Muscle of leg (tissue), 11 donors: Measurements from ENCODE around the gene RABGGTA. TPM values are rescaled to one million over a fixed set of nuclear protein-coding genes. Genes with fewer than 3 reads are reported as not detected.

Source experiments
- DNase-seq: peaks from one replicate; pipeline ENCODE4 v3.0.0; 2013
- H3K27ac ChIP-seq: one replicate; pipeline ENCODE4 v1.5.1; 2013; ENCODE audit warnings: mild to moderate bottlenecking, low read length, control low read depth
- H3K27me3 ChIP-seq: one replicate; pipeline ENCODE4 v1.6.1; 2013; ENCODE audit warnings: low read length; ENCODE audit not compliant: control insufficient read depth, insufficient read depth
- H3K36me3 ChIP-seq: one replicate; pipeline ENCODE4 v1.6.1; 2013; ENCODE audit warnings: low read length; ENCODE audit not compliant: control insufficient read depth, insufficient read depth
- H3K4me1 ChIP-seq: one replicate; pipeline ENCODE4 v1.6.1; 2013; ENCODE audit warnings: low read length; ENCODE audit not compliant: control insufficient read depth, insufficient read depth
- H3K4me3 ChIP-seq: one replicate; pipeline ENCODE4 v1.5.1; 2013; ENCODE audit warnings: low read length, control low read depth
- H3K9me3 ChIP-seq: replicated peaks from 2 replicates; pipeline ENCODE4 v1.6.1; 2013; ENCODE audit warnings: low read depth, low read length; ENCODE audit not compliant: control insufficient read depth
- WGBS: methylation state at CpG from one replicate; pipeline ENCODE4 v1.1.5; 2013; ENCODE audit warnings: missing lambda C conversion rate; ENCODE audit not compliant: insufficient coverage; 5-methylcytosine and 5-hydroxymethylcytosine counted together
- polyA plus RNA-seq, 8 donors: library from polyadenylated mRNA; unstranded; fragments of 120-200 nt; gene quantifications; one replicate each; pipeline versions ENCODE4 v1.2.1 to v1.2.3, GENCODE V29; 2013; ENCODE audit warnings: inconsistent platforms in 1 of 8, low replicate concordance in 1 of 8; ENCODE audit not compliant: insufficient read length in 8 of 8, insufficient read depth in 1 of 8
- total RNA-seq: library from RNA; stranded (reverse); fragments of 120-200 nt; gene quantifications from one replicate; pipeline ENCODE4 v1.2.4, GENCODE V29; 2013

Gene RABGGTA
- total and polyA plus RNA-seq, 9 donors: 8.5 to 21.5 (median 12.8) TPM

GRCh38 chr14:24290746-24291145, 19.3 kb upstream of the RABGGTA start:
- Histone ChIP-seq H3K36me3 (peaks cover 39% of the 10 kb centered on the region), H3K4me1 (no peaks in the 10 kb centered on the region), H3K4me3 (no peak overlapping the region), H3K27me3 (no peaks in the 10 kb centered on the region), H3K9me3 (no peaks in the 10 kb centered on the region), H3K27ac (no peak overlapping the region)
- no peak for DNase-seq
- 67% methylated on average over 4 of the region's 9 CpGs for WGBS

GRCh38 chr14:24289649-24290280, 18.4 kb upstream of the RABGGTA start:
- peaks cover 34% of the 10 kb centered on the region for H3K36me3 ChIP-seq
- H3K27me3 ChIP-seq: no peaks in the 10 kb centered on the region
- no peak overlapping the region for H3K4me3 ChIP-seq
- no peak for DNase-seq
- 100% methylated on average over 2 of the region's 6 CpGs for WGBS
- H3K27ac ChIP-seq: no peak overlapping the region
- H3K9me3 ChIP-seq: no peaks in the 10 kb centered on the region
- H3K4me1 ChIP-seq: no peaks in the 10 kb centered on the region

GRCh38 chr14:24286996-24287395, 15.6 kb upstream of the RABGGTA start:
- no peak overlapping the region for H3K4me3 ChIP-seq
- no peak for DNase-seq
- peaks cover 26% of the 10 kb centered on the region for H3K36me3 ChIP-seq
- H3K9me3 ChIP-seq: no peaks in the 10 kb centered on the region
- peaks cover 11% of the 10 kb centered on the region for H3K4me1 ChIP-seq
- WGBS: 92% methylated on average over 2 of the region's 5 CpGs
- H3K27ac ChIP-seq: no peak overlapping the region
- no peaks in the 10 kb centered on the region for H3K27me3 ChIP-seq

GRCh38 chr14:24285351-24285750, 14.0 kb upstream of the RABGGTA start:
- Histone ChIP-seq H3K4me1 (peaks cover 11% of the 10 kb centered on the region), H3K36me3 (peaks cover 11% of the 10 kb centered on the region), H3K27ac (no peak overlapping the region), H3K9me3 (no peaks in the 10 kb centered on the region), H3K4me3 (no peak overlapping the region), H3K27me3 (no peaks in the 10 kb centered on the region)
- DNase-seq: no peak
- 75% methylated on average over 1 of the region's 4 CpGs for WGBS

GRCh38 chr14:24284501-24285035, 13.2 kb upstream of the RABGGTA start:
- 87% methylated on average over 5 of the region's 11 CpGs for WGBS
- peaks cover 3% of the 10 kb centered on the region for H3K36me3 ChIP-seq
- peaks cover 11% of the 10 kb centered on the region for H3K4me1 ChIP-seq

GRCh38 chr14:24283796-24284460, 12.5 kb upstream of the RABGGTA start:
- no peaks in the 10 kb centered on the region for H3K36me3 ChIP-seq
- H3K4me3 ChIP-seq: no peak overlapping the region
- no peaks in the 10 kb centered on the region for H3K9me3 ChIP-seq
- no peak for DNase-seq
- no peaks in the 10 kb centered on the region for H3K27me3 ChIP-seq
- H3K4me1 ChIP-seq: peaks cover 14% of the 10 kb centered on the region
- no peak overlapping the region for H3K27ac ChIP-seq
- 75% methylated on average over 4 of the region's 5 CpGs for WGBS

More at GRCh38 chr14:24284501-24285035, 13.2 kb upstream of the RABGGTA start:
- Histone ChIP-seq H3K4me3 (no peak overlapping the region), H3K27me3 (no peaks in the 10 kb centered on the region), H3K27ac (no peak overlapping the region), H3K9me3 (no peaks in the 10 kb centered on the region)
- DNase-seq: no peak

GRCh38 chr14:24282736-24283135, 11.3 kb upstream of the RABGGTA start:
- Histone ChIP-seq H3K4me3 (no peak overlapping the region), H3K27ac (no peak overlapping the region), H3K27me3 (no peaks in the 10 kb centered on the region), H3K4me1 (peaks cover 14% of the 10 kb centered on the region), H3K9me3 (no peaks in the 10 kb centered on the region), H3K36me3 (no peaks in the 10 kb centered on the region)
- DNase-seq: no peak
- WGBS: 67% methylated on average over 3 of the region's 3 CpGs

GRCh38 chr14:24281636-24282035, 10.2 kb upstream of the RABGGTA start:
- peaks cover 14% of the 10 kb centered on the region for H3K4me1 ChIP-seq
- DNase-seq: no peak
- H3K36me3 ChIP-seq: no peaks in the 10 kb centered on the region
- no peak overlapping the region for H3K27ac ChIP-seq
- H3K27me3 ChIP-seq: no peaks in the 10 kb centered on the region
- no peaks in the 10 kb centered on the region for H3K9me3 ChIP-seq
- H3K4me3 ChIP-seq: no peak overlapping the region
- 84% methylated on average over 3 of the region's 7 CpGs for WGBS

GRCh38 chr14:24280797-24281460, 9.5 kb upstream of the RABGGTA start:
- Histone ChIP-seq H3K27me3 (no peaks in the 10 kb centered on the region), H3K4me1 (peaks cover 14% of the 10 kb centered on the region), H3K36me3 (no peaks in the 10 kb centered on the region), H3K4me3 (no peak overlapping the region), H3K9me3 (no peaks in the 10 kb centered on the region), H3K27ac (no peak overlapping the region)
- DNase-seq: no peak
- whole genome bisulfite sequencing: 81% methylated on average over 6 of the region's 6 CpGs
